Mesangial cell (primary cell): ENCODE results near the gene MTO1. TPM values are rescaled to one million over a fixed set of nuclear protein-coding genes. Genes with fewer than 3 reads are reported as not detected.

Experiments used
- total RNA-seq: library from RNA; depleted of rRNA; stranded (reverse); fragments of >200 nt; gene quantifications from 2 replicates; pipeline ENCODE4 v1.2.3, GENCODE V29; 2015

The MTO1 gene, protein sequence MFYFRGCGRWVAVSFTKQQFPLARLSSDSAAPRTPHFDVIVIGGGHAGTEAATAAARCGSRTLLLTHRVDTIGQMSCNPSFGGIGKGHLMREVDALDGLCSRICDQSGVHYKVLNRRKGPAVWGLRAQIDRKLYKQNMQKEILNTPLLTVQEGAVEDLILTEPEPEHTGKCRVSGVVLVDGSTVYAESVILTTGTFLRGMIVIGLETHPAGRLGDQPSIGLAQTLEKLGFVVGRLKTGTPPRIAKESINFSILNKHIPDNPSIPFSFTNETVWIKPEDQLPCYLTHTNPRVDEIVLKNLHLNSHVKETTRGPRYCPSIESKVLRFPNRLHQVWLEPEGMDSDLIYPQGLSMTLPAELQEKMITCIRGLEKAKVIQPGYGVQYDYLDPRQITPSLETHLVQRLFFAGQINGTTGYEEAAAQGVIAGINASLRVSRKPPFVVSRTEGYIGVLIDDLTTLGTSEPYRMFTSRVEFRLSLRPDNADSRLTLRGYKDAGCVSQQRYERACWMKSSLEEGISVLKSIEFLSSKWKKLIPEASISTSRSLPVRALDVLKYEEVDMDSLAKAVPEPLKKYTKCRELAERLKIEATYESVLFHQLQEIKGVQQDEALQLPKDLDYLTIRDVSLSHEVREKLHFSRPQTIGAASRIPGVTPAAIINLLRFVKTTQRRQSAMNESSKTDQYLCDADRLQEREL
- 11.9 and 19.2 TPM in 2 replicates for total RNA-seq

DNA sequence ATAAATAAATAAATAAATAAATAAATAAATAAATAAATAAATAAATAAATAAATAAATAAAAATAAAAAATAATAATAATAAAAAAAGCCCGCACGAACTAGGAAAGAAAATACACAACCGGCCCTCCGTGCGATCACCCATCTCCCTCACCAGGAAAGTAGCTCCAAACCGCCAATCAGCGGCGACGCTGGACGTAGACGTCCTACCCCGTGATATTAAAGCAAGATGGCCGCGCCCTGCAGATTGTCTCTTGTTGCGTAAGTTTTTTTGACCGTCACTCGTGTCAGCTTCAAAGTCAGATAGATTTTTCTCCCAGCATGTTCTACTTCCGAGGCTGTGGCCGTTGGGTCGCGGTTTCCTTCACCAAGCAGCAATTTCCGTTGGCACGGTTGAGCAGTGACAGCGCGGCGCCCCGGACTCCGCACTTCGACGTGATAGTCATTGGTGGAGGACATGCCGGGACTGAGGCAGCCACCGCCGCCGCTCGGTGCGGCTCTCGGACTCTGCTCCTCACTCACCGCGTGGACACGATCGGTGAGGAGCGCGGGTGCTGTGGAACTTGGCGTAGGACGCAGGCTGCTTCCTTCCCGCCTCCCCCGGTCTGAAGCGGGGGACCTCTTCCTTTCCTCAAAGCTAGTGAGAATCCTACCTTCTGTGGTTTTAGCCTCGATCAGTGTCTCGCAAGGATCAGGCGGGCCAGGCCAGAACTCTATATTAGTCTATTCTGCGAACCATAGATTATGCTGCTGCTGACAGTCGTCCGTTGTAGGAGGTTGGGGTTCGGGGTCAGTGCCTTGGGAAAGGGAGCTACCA, at the start of gene MTO1:
Gene MTO1 (plus strand): TSS at position 201 of the 814 bp plus-strand sequence. CDS start 118 bp downstream, at position 319.

DNA sequence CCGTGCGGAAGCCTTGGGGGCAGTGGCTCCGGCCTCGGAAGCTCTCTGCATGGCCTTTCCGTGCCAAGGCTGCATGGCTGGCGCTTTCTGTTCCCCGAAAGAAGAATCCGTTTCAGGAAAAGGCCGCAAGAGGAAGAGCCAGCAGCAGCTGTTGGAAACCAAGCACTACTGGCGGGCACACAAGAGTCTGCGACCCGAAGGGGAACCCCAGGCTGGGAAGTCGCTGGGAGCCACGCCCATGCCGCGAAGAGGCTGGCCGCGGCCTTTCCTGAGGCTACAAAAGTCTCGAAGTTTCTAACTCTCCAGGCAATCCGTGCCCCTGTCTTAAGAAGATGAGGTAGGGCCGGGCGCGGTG, 9.5 kb upstream of the MTO1 start, which contains the start of gene CGAS:
Gene CGAS (minus strand): TSS at position 191 of the 355 bp plus-strand sequence. CDS start 116 bp downstream, at position 75.

DNA sequence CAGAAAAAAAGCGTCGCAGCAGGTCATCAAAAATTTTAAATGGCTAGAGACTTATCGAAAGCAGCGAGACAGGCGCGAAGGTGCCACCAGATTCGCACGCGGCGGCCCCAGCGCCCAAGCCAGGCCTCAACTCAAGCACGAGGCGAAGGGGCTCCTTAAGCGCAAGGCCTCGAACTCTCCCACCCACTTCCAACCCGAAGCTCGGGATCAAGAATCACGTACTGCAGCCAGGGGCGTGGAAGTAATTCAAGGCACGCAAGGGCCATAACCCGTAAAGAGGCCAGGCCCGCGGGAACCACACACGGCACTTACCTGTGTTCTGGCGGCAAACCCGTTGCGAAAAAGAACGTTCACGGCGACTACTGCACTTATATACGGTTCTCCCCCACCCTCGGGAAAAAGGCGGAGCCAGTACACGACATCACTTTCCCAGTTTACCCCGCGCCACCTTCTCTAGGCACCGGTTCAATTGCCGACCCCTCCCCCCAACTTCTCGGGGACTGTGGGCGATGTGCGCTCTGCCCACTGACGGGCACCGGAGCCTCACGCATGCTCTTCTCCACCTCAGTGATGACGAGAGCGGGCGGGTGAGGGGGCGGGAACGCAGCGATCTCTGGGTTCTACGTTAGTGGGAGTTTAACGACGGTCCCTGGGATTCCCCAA, 59.3 kb downstream of the MTO1 start, which contains the start of gene EEF1A1:
Gene EEF1A1 (minus strand): TSS at position 345 of the 663 bp plus-strand sequence. CDS start 1,006 bp downstream, outside the sequence.

Other genes with a start within 250 kb of the MTO1 start
- 0.33 TPM in 1 of 2 replicates, not detected in the other for gene KHDC1L, start 236.2 kb upstream of the MTO1 start, total RNA-seq
- 4.2 and 6.2 TPM in 2 replicates for gene KHDC1, start 198.5 kb upstream of the MTO1 start, total RNA-seq
- gene DPPA5, start 107.5 kb upstream of the MTO1 start, total RNA-seq, result not detected in 2 replicates
- gene KHDC3L, start 99.1 kb upstream of the MTO1 start, total RNA-seq, result not detected in 2 replicates
- gene OOEP, start 91.8 kb upstream of the MTO1 start, total RNA-seq, result not detected in 2 replicates
- gene DDX43, start 66.9 kb upstream of the MTO1 start, total RNA-seq, result 0.16 and 0.51 TPM in 2 replicates
- gene CGAS, start 9.4 kb upstream of the MTO1 start, total RNA-seq, result 2.2 and 5.4 TPM in 2 replicates
- 7,203 and 9,372 TPM in 2 replicates for gene EEF1A1, start 59.3 kb downstream of the MTO1 start, total RNA-seq
- gene SLC17A5, start 192.3 kb downstream of the MTO1 start, total RNA-seq, result 7.8 and 25.4 TPM in 2 replicates
- 14.7 and 20.8 TPM in 2 replicates for gene CD109, start 234.5 kb downstream of the MTO1 start, total RNA-seq